ENCODE measurements around the gene SLC26A11. TPM values are rescaled to one million over a fixed set of nuclear protein-coding genes. Genes with fewer than 3 reads are reported as not detected.
A peak's percentile ranks its signal among the peaks of the same experiment; 100 is the strongest.

The SLC26A11 gene
- total and polyA plus RNA-seq, 7 donors: 2.2 to 5.1 (median 3.2) TPM

- WGBS, 3 donors: 26 to 60% (median 38%) methylated on average over 18 of the region's 18 CpGs
- peaks cover 0 to 21% of the 10 kb centered on the region in 2 donors for H3K36me3 ChIP-seq (ENCODE audit: insufficient read depth in 1 of 2, low read depth in 1 of 2)
- TF ChIP-seq CTCF (IDR thresholded peaks at IDR 0.05): no peak
- H3K4me3 ChIP-seq: no peak overlapping the region
- H3K4me1 ChIP-seq: peaks cover 6% of the 10 kb centered on the region
- DNase-seq (peak; percentile 8 to 66), ATAC-seq (peak in 2 of 4 donors; percentile 45 to 52)
- H3K27me3 ChIP-seq (ENCODE audit: insufficient read depth in 3 of 3, low read length in 2 of 3): no peaks in the 10 kb centered on the region
- H3K9me3 ChIP-seq: no peaks in the 10 kb centered on the region
- intact Hi-C loops (cut with DNase I): no loop called here
- no peak overlapping the region for H3K27ac ChIP-seq
Measured at GRCh38 chr17:80223142-80223815, 3.1 kb downstream of the SLC26A11 start.

GRCh38 chr17:80223838-80224497 is 3.7 kb downstream of the SLC26A11 start:
- Histone ChIP-seq H3K27me3 (ENCODE audit: insufficient read depth in 3 of 3, low read length in 2 of 3) (no peaks in the 10 kb centered on the region), H3K9me3 (no peaks in the 10 kb centered on the region), H3K4me1 (peaks cover 6% of the 10 kb centered on the region), H3K36me3 (ENCODE audit: insufficient read depth in 1 of 2, low read depth in 1 of 2) (peaks cover 0 to 26% of the 10 kb centered on the region in 2 donors), H3K27ac (no peak overlapping the region), H3K4me3 (no peak overlapping the region)
- no peak for TF ChIP-seq CTCF (IDR thresholded peaks at IDR 0.05)
- intact Hi-C loops (cut with DNase I): no loop called here
- ATAC-seq (no peak), DNase-seq (peak; percentile 9 to 28)
- WGBS, 3 donors: 79 to 93% (median 86%) methylated on average over 11 of the region's 11 CpGs

GRCh38 chr17:80224683-80225082 is 4.5 kb downstream of the SLC26A11 start:
- Histone ChIP-seq H3K9me3 (no peaks in the 10 kb centered on the region), H3K36me3 (ENCODE audit: insufficient read depth in 1 of 2, low read depth in 1 of 2) (peaks cover 0 to 26% of the 10 kb centered on the region in 2 donors), H3K4me3 (no peak overlapping the region), H3K27me3 (ENCODE audit: insufficient read depth in 3 of 3, low read length in 2 of 3) (no peaks in the 10 kb centered on the region), H3K27ac (no peak overlapping the region), H3K4me1 (peaks cover 6% of the 10 kb centered on the region)
- ATAC-seq (no peak), DNase-seq (peak; percentile 3 to 45)
- no peak for TF ChIP-seq CTCF (IDR thresholded peaks at IDR 0.05)
- intact Hi-C loops (cut with DNase I): no loop called here
- 81 to 96% (median 91%) methylated on average over 6 of the region's 6 CpGs for WGBS, 3 donors

- H3K27me3 ChIP-seq (ENCODE audit: insufficient read depth in 3 of 3, low read length in 2 of 3): no peaks in the 10 kb centered on the region
- peaks cover 0 to 27% of the 10 kb centered on the region in 2 donors for H3K36me3 ChIP-seq (ENCODE audit: insufficient read depth in 1 of 2, low read depth in 1 of 2)
- intact Hi-C loops (cut with DNase I): no loop called here
- WGBS, 3 donors: 88 to 91% (median 89%) methylated on average over 6 of the region's 6 CpGs
- no peak overlapping the region for H3K27ac ChIP-seq
- H3K4me3 ChIP-seq: no peak overlapping the region
- ATAC-seq (no peak), DNase-seq (peak; percentile 1 to 37)
- no peak for TF ChIP-seq CTCF (IDR thresholded peaks at IDR 0.05)
- no peaks in the 10 kb centered on the region for H3K9me3 ChIP-seq
- peaks cover 6% of the 10 kb centered on the region for H3K4me1 ChIP-seq
Measured at GRCh38 chr17:80225230-80225629, 5.0 kb downstream of the SLC26A11 start.
